Mesothelial cell of epicardium (in vitro differentiated cells): ENCODE data around the gene DPP7. TPM values are rescaled to one million over a fixed set of nuclear protein-coding genes. Genes with fewer than 3 reads are reported as not detected.

Experiments
- DNase-seq, 2 experiments: peaks; one replicate each; pipeline ENCODE4 v3.0.0; 2021; ENCODE audit warnings: low spot score in 2 of 2; ENCODE audit not compliant: unreplicated experiment in 2 of 2
- H3K27ac Mint-ChIP-seq: 2 replicates; pipeline ENCODE4 v1.8.0; 2021; ENCODE audit warnings: mixed read lengths
- H3K27me3 Mint-ChIP-seq: 2 replicates; pipeline ENCODE4 v1.8.0; 2021; ENCODE audit warnings: low read depth, mixed read lengths
- H3K36me3 Mint-ChIP-seq: 2 replicates; pipeline ENCODE4 v1.8.0; 2021; ENCODE audit warnings: mixed read lengths
- H3K4me1 Mint-ChIP-seq: 2 replicates; pipeline ENCODE4 v1.8.0; 2021; ENCODE audit warnings: mixed read lengths
- H3K4me3 Mint-ChIP-seq: 2 replicates; pipeline ENCODE4 v1.8.0; 2021; ENCODE audit warnings: mild to moderate bottlenecking, moderate library complexity, mixed read lengths
- H3K9me3 Mint-ChIP-seq: 2 replicates; pipeline ENCODE4 v1.8.0; 2021; ENCODE audit warnings: mixed read lengths
- total RNA-seq: library from RNA; stranded (reverse); gene quantifications from 3 replicates; pipeline ENCODE4 v1.2.1, GENCODE V29; 2021
- TF ChIP-seq, protein P1 (sequence below): fragments of 200-600 bp; sonication (generic); IDR thresholded peaks from one replicate; pipeline ENCODE4 v1.5.0; 2021; ENCODE audit warnings: antibody characterized with exemption; ENCODE audit not compliant: unreplicated experiment

DPP7 gene
- total RNA-seq, 1 donor from 2014 or later: 149 TPM

DNA sequence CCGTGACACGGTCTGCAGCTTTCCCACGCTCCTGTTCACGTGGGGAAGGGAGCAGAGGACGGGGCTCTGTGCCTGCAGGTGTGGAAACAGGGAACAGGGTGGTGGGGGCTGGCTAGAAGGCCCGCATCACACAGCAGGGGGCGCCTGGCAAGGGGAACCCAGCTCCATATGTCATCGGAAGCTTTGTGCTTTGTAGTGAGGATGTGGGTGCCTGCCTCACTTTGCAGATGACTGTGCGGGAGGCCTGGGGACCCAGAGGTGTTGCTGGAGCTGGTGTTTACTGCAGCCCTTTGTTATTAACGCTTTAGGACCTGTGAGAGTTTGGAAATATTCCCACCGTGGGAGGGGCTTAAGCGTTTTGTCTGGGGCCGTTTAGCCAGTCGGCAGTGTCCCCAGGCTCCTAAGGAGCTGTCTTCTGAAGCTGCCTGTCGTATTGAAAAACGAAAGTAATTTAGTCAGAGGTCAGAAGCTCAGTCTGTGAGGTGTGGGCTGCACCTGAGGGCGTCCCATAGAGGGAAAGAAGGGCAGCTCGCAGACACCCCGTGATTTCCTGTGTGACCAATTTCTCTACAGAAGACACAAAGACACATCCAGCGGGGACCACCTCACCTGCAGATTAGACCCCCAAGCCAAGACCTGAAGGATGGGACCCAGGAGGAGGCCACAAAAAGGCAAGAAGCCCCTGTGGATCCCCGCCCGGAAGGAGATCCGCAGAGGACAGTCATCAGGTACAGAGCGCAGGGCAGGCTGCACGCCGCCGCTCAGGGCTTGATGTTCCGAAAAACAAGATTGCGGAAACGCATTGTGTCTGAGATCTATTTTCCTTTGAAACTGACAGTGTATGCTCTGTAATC, 18.6 kb downstream of the DPP7 start:
- Mint-ChIP-seq H3K4me1 (no peaks in the 10 kb centered on the region), H3K36me3 (peaks cover 26% of the 10 kb centered on the region), H3K4me3 (no peak overlapping the region), H3K9me3 (no peaks in the 10 kb centered on the region), H3K27ac (no peak overlapping the region), H3K27me3 (no peaks in the 10 kb centered on the region)
- TF ChIP-seq, protein P1, sequence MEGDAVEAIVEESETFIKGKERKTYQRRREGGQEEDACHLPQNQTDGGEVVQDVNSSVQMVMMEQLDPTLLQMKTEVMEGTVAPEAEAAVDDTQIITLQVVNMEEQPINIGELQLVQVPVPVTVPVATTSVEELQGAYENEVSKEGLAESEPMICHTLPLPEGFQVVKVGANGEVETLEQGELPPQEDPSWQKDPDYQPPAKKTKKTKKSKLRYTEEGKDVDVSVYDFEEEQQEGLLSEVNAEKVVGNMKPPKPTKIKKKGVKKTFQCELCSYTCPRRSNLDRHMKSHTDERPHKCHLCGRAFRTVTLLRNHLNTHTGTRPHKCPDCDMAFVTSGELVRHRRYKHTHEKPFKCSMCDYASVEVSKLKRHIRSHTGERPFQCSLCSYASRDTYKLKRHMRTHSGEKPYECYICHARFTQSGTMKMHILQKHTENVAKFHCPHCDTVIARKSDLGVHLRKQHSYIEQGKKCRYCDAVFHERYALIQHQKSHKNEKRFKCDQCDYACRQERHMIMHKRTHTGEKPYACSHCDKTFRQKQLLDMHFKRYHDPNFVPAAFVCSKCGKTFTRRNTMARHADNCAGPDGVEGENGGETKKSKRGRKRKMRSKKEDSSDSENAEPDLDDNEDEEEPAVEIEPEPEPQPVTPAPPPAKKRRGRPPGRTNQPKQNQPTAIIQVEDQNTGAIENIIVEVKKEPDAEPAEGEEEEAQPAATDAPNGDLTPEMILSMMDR: no peak
- DNase-seq: no peak

DNA sequence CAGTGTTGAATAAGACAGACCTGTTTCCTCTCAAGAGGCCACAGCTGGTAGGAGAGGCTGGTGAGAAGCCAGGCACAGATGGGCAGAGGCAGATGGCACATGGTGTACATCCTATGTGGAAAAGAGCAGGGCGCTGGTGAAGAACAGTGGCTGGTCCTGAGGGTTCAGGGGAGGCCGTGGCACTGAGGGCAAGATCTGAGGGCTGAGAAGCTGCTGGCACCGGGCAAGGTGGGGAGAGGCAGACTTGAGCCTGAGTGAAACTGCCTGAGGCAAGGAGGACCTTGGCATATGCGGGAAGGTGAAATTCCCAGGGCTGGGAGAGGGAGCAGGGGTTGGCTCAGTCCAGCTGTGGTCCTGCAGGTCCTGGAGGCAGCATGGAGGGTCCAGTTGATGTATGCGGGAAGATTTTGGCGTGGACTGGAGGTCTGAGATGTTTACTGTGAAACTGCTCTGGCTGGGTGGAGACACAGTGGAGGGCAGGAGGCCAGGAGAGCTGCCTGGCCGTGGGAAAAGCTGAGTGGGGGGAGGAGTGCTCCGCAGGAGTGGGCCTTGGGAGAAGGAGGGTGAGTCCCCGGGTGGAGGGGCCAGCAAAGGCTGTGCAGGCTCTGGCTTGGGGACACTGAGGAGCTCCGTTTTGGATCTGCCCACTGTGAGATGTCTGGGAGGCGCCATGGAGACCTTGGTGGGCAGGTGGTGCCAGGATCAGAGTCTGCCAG, 25.1 kb downstream of the DPP7 start:
- peaks cover 12% of the 10 kb centered on the region for H3K36me3 Mint-ChIP-seq

DNA sequence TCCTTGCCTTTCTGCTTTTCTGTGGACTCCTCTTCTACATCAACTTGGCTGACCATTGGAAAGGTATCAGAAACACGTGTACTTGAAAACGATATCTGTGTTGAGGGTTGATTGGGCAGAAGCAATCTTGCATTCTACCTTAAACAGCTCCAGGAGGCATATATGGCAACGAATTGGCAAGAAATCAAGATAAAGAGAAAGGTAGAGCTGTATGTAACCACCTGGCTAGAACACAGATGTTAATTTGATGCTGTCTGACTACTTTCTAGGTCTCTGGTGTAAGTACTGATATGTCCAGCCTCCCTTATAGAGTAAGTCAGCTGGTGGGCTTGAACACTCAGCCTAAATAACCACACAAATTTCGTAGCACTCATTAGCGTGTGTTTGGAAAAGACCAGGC, 26.4 kb downstream of the DPP7 start:
- peaks cover 15% of the 10 kb centered on the region for H3K4me1 Mint-ChIP-seq
- peak overlapping the region; percentile 82 for H3K4me3 Mint-ChIP-seq
- no peaks in the 10 kb centered on the region for H3K9me3 Mint-ChIP-seq
- H3K27ac Mint-ChIP-seq: no peak overlapping the region
- DNase-seq: no peak
- H3K36me3 Mint-ChIP-seq: peaks cover 10% of the 10 kb centered on the region
- peaks cover 7% of the 10 kb centered on the region for H3K27me3 Mint-ChIP-seq
- TF ChIP-seq, protein P1: no peak

More for the DNA sequence above, 25.1 kb downstream of the DPP7 start:
- Mint-ChIP-seq H3K27ac (no peak overlapping the region), H3K4me3 (no peak overlapping the region), H3K4me1 (peaks cover 15% of the 10 kb centered on the region), H3K27me3 (no peaks in the 10 kb centered on the region), H3K9me3 (no peaks in the 10 kb centered on the region)
- no peak for DNase-seq
- TF ChIP-seq, protein P1: no peak

DNA sequence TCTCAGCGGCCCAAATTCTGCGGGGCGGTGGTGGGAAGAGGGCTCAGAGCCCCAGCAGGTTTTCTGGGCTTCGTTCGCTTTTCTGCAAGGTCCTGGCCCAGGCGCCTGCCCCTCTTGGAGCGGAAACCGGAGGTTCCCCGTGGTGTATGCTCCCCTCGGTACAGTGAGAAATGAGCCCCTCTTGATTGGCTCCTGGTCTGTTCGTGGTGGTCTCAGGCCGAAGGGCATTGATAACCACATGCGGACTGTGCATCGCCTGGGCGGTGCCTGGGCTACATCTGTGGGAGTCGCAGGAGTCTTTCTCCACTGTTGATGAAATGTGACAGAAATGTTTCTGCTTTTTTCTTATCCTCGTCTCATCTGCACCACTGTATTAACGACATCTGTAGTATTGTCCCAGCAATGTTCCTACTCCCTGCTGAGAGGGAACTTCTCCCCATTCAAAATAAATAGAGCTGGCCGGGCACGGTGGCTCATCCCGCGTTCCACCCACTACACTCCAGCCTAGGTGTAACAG, 27.1 kb downstream of the DPP7 start:
- no peak for DNase-seq
- TF ChIP-seq, protein P1: no peak
- Mint-ChIP-seq H3K27me3 (peaks cover 7% of the 10 kb centered on the region), H3K9me3 (no peaks in the 10 kb centered on the region), H3K4me3 (peak overlapping the region; percentile 82), H3K36me3 (peaks cover 6% of the 10 kb centered on the region), H3K4me1 (peaks cover 15% of the 10 kb centered on the region), H3K27ac (peak overlapping the region; percentile 88)

DNA sequence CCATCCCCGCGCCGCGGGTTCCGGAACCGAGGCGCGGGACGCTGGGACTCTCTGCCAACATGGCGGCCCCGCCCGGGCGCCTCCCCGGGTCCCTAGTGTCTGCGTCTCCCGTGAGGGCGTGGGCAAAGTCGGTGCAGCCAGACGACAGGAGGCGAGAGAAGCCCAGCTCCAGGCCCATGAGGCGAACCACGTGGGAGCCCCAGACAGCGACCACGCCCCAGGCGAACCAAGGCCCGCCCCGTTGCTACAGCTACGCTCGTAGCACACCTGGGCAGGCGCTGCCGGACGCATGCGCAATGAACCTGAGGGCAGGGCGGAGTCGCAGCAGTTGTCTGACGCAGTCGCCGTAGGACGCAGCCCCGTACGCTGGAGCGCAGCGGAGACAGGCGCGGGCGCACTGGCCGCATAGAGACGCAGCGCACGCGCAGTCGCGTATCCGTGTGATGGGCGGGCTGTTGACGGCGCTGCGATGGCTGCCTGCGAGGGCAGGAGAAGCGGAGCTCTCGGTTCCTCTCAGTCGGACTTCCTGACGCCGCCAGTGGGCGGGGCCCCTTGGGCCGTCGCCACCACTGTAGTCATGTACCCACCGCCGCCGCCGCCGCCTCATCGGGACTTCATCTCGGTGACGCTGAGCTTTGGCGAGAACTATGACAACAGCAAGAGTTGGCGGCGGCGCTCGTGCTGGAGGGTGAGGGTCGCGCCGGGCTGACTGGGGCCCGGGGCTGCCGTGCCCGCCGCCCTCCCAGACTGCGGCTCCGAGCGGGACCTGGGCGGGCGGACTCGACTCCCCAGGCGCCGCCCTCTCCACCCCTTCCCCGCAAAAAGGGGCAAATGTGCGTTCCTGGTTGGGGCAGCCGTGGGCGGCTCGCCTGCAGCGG, 27.8 kb downstream of the DPP7 start, which contains the start of gene MAN1B1:
TSS of gene MAN1B1 (plus strand) at position 455 of the 878 bp plus-strand sequence. CDS start at position 470, 15 bp downstream.
- H3K27ac Mint-ChIP-seq: peak within 1 kb of the TSS; percentile 88
- peak; percentile 98 to 99 for DNase-seq
- H3K27me3 Mint-ChIP-seq: peaks cover 10% of the 10 kb centered on the region
- TF ChIP-seq, protein P1: no peak
- H3K4me1 Mint-ChIP-seq: peaks cover 15% of the 10 kb centered on the region
- peaks cover 3% of the 10 kb centered on the region for H3K36me3 Mint-ChIP-seq
- no peaks in the 10 kb centered on the region for H3K9me3 Mint-ChIP-seq
- H3K4me3 Mint-ChIP-seq: peak within 1 kb of the TSS; percentile 82
